ENCODE results near the gene SLC25A3.

DNA sequence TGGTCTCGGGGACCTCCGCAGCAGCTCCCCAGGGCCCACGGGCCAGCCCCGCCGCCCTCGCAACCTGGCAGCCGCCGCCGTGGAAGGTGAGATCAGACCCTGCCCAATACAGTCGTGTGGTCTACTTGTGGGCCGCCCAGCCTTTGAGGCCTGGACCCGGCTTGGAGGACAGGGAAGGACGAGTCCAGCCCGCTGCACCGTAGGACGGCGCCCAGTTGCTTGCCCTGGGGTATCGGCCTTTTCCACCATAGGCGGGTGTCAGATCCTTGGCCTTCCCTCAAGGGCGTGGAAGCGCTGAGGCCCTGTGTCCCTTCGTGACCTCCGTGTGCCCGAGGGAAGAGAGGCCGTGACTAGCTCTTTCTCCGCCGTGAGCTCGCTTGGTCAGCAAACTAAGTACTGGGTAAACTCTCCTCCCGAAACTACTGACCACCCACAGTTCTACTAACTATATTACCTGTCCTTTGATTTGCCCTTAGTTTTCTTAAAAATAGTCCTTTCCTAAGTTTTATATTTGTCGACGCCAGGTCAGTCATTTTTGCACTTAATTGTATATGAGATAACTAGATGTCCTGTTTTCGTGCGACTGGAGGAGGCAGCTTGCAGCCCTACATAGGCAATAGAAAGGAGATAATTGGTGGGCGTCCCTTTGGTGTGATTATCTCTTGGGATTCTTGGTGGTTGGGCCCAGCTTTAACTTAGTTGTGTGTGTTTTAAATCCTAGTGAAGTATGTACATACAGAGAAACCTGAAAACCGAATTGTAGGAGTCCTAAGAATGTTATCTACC, 757 bp downstream of the SLC25A3 start:
- TF ChIP-seq, protein P1, sequence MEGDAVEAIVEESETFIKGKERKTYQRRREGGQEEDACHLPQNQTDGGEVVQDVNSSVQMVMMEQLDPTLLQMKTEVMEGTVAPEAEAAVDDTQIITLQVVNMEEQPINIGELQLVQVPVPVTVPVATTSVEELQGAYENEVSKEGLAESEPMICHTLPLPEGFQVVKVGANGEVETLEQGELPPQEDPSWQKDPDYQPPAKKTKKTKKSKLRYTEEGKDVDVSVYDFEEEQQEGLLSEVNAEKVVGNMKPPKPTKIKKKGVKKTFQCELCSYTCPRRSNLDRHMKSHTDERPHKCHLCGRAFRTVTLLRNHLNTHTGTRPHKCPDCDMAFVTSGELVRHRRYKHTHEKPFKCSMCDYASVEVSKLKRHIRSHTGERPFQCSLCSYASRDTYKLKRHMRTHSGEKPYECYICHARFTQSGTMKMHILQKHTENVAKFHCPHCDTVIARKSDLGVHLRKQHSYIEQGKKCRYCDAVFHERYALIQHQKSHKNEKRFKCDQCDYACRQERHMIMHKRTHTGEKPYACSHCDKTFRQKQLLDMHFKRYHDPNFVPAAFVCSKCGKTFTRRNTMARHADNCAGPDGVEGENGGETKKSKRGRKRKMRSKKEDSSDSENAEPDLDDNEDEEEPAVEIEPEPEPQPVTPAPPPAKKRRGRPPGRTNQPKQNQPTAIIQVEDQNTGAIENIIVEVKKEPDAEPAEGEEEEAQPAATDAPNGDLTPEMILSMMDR (IDR thresholded peaks at IDR 0.05) = no peak
- TF ChIP-seq POLR2A (IDR thresholded peaks at IDR 0.05) = no peak
